ENCODE results near the gene CORO2A. TPM values are rescaled to one million over a fixed set of nuclear protein-coding genes. Genes with fewer than 3 reads are reported as not detected.

CORO2A gene
- total RNA-seq, 1 donor from 2014 or later, result 26.1 TPM

- Histone ChIP-seq H3K36me3 (peaks cover 98% of the 10 kb centered on the region), H3K27me3 (ENCODE audit: low read depth) (no peaks in the 10 kb centered on the region), H3K9me3 (no peaks in the 10 kb centered on the region), H3K27ac (no peak overlapping the region), H3K4me1 (peaks cover 10% of the 10 kb centered on the region), H3K4me3 (no peak overlapping the region)
- no peak for TF ChIP-seq CTCF (IDR thresholded peaks at IDR 0.05)
- ATAC-seq (no peak), DNase-seq (no peak)
- intact Hi-C loops (cut with DNase I), result no loop called here
Observed at GRCh38 chr9:98230304-98230703, 37.9 kb upstream of the CORO2A start.

- Histone ChIP-seq H3K9me3 (no peaks in the 10 kb centered on the region), H3K27ac (no peak overlapping the region), H3K4me3 (no peak overlapping the region), H3K36me3 (peaks cover 98% of the 10 kb centered on the region), H3K27me3 (ENCODE audit: low read depth) (no peaks in the 10 kb centered on the region), H3K4me1 (peaks cover 10% of the 10 kb centered on the region)
- no peak for TF ChIP-seq CTCF (IDR thresholded peaks at IDR 0.05)
- ATAC-seq (no peak), DNase-seq (no peak)
- intact Hi-C loops (cut with DNase I), result no loop called here
Observed at GRCh38 chr9:98229620-98230019, 37.2 kb upstream of the CORO2A start.

- ATAC-seq (no peak), DNase-seq (no peak)
- Histone ChIP-seq H3K27ac (no peak overlapping the region), H3K36me3 (peaks cover 97% of the 10 kb centered on the region), H3K4me3 (no peak overlapping the region), H3K9me3 (no peaks in the 10 kb centered on the region), H3K4me1 (peaks cover 10% of the 10 kb centered on the region), H3K27me3 (ENCODE audit: low read depth) (no peaks in the 10 kb centered on the region)
- intact Hi-C loops (cut with DNase I), result no loop called here
- TF ChIP-seq CTCF (IDR thresholded peaks at IDR 0.05), result no peak
Observed at GRCh38 chr9:98229090-98229395, 36.6 kb upstream of the CORO2A start.

- no peak for TF ChIP-seq CTCF (IDR thresholded peaks at IDR 0.05)
- Histone ChIP-seq H3K36me3 (peaks cover 92% of the 10 kb centered on the region), H3K4me3 (no peak overlapping the region), H3K27me3 (ENCODE audit: low read depth) (no peaks in the 10 kb centered on the region), H3K27ac (no peak overlapping the region), H3K9me3 (no peaks in the 10 kb centered on the region), H3K4me1 (peaks cover 13% of the 10 kb centered on the region)
- DNase-seq (no peak), ATAC-seq (no peak)
- intact Hi-C loops (cut with DNase I), result no loop called here
Observed at GRCh38 chr9:98228392-98229089, 36.1 kb upstream of the CORO2A start.

- DNase-seq (no peak), ATAC-seq (no peak)
- Histone ChIP-seq H3K36me3 (peaks cover 91% of the 10 kb centered on the region), H3K4me3 (no peak overlapping the region), H3K27ac (no peak overlapping the region), H3K27me3 (ENCODE audit: low read depth) (no peaks in the 10 kb centered on the region), H3K9me3 (no peaks in the 10 kb centered on the region), H3K4me1 (peaks cover 20% of the 10 kb centered on the region)
- intact Hi-C loops (cut with DNase I), result no loop called here
- no peak for TF ChIP-seq CTCF (IDR thresholded peaks at IDR 0.05)
Observed at GRCh38 chr9:98227883-98228282, 35.4 kb upstream of the CORO2A start.
